Frontal cortex (tissue), 4 donors: ENCODE data around the gene SPRR2E. TPM values are rescaled to one million over a fixed set of nuclear protein-coding genes. Genes with fewer than 3 reads are reported as not detected.
"Not testable (repeated sequence)": the region's sequence is repeated elsewhere in the genome, so short reads cannot be mapped to it uniquely, and the experiment has no call there.

Experiments used
- DNase-seq, 2 donors: peaks; one replicate each; pipeline ENCODE4 v3.0.0; 2012; ENCODE audit warnings: low spot score in 2 of 2
- FAIRE-seq: peaks from 2 replicates; lab custom pipeline; 2012; peaks lifted over from hg19 to GRCh38; lab: Jason Lieb, UNC
- total RNA-seq: library from RNA; depleted of rRNA; stranded (reverse); fragments of >200 nt; gene quantifications from one replicate; pipeline ENCODE4 v1.2.3, GENCODE V29; 2014
- donor health status: control.
- donor health status: control.
- donor health status: control.

Gene SPRR2E
- not detected for total RNA-seq

DNA sequence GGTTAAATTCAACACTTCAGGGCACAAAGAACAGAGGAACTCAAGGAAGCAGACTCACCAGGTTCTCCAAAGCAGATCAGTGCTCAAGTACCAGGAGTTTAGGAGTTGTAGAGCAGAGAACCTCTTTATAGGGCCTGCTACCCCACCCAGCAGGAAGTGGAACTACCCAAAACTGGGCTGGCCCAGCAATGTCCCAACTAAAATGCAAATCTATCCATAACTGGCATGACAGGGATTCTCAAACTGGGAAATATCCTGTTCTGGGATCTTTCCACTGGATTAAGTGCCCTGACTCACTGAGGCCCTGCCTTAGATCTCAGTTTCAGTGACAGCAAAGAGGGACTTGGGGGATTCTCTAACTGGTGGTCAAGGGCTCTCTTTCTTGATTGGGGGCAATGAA is at the start of gene SPRR2E:
SPRR2E (minus strand) TSS at position 101 of the 400 bp plus-strand sequence. CDS start 775 bp downstream, outside the sequence.
- no peak for FAIRE-seq
- DNase-seq, result no peak

DNA sequence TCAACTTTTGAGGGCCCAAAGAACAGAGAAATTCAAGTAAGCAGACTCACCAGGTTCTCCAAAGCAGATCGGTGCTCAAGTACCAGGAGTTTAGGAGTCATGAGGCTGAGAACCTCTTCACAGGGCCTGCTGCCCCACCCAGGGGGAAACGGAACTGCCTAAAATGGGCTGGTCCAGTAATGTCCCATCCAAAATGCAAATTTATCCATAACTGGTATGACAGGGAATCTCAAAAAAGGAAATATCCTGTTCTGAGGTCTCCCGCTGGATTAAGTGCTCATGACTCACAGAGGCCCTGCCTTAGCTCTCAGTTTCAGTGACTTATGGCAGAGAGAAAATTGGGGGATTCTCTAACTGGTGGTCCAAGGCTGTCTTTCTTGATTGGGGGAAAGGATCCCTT is 47.1 kb upstream of the SPRR2E start:
- DNase-seq (no peak), FAIRE-seq (no peak)

DNA sequence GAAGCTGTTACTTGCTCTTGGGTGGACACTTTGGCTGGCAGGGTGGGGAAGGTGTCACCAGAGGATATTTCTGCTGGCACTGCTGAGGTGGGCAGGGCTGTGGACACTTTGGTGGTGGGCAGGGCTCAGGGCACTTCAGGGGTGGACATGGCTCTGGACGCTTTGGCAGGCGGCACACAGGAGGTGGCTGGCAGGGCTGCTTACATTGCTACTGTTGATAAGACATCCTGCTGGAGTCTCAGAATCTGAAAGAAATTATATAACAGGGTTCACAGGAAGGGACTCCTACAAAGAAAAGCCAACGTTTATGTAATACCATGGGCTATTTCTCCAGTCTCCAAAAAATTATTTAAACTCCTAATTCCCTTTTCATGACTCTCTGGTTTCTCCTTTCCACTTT is 46.2 kb upstream of the SPRR2E start:
- FAIRE-seq (no peak), DNase-seq (no peak)

- DNase-seq (no peak), FAIRE-seq (no peak)
Measured at GRCh38 chr1:153133743-153134142, 39.4 kb upstream of the SPRR2E start.

DNA sequence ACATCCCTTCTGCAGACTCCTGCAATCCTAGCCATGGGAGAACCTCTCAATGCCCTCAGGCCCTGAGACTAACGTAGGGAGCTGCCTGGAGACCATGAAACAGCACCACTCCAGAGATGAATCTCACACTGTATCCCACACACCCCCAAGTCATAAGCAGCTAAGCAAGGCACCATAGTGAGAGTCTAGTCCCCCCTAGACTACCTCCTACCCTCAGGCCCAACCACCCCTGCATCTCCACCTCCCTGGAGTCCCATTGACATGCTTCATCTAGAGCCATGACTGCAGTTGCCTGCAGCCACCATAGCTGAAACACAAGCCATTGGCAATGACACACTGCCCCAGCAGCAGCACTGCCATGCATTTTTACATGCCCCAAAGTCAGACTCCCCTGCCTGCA is 38.9 kb upstream of the SPRR2E start:
- no peak for FAIRE-seq
- DNase-seq, result no peak

- not testable (repeated sequence) for FAIRE-seq, DNase-seq
Measured at GRCh38 chr1:153128688-153129087, 34.4 kb upstream of the SPRR2E start.

GRCh38 chr1:153127296-153127695 is 33.0 kb upstream of the SPRR2E start:
- FAIRE-seq (no peak), DNase-seq (no peak)

- DNase-seq, result no peak
- FAIRE-seq, result no peak
Measured at GRCh38 chr1:153125536-153125935, 31.2 kb upstream of the SPRR2E start.

DNA sequence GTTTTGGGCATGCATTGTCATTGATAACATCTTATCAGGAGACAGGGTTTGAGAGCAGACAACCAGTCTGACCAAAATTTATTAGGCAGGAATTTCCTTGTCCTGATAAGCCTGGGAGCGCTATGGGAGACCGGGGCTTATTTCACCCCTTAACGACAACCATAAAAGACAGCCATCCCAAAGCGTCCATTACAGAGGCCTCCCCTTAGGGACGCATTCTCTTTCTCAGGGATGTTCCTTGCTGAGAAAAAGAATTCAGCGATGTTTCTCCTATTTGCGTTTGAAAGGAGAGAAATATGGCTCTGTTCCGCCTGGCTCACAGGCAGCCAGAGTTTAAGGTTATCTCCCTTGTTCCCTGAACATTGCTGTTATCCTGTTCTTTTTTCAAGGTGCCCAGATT is 29.5 kb upstream of the SPRR2E start:
- FAIRE-seq, DNase-seq: not testable (repeated sequence)

GRCh38 chr1:153122831-153123421 is 28.6 kb upstream of the SPRR2E start:
- no peak for DNase-seq
- FAIRE-seq, result no peak

- no peak for FAIRE-seq
- DNase-seq, result no peak
Measured at GRCh38 chr1:153120945-153121344, 26.6 kb upstream of the SPRR2E start.

- DNase-seq (no peak), FAIRE-seq (no peak)
Measured at GRCh38 chr1:153119491-153119971, 25.2 kb upstream of the SPRR2E start.

DNA sequence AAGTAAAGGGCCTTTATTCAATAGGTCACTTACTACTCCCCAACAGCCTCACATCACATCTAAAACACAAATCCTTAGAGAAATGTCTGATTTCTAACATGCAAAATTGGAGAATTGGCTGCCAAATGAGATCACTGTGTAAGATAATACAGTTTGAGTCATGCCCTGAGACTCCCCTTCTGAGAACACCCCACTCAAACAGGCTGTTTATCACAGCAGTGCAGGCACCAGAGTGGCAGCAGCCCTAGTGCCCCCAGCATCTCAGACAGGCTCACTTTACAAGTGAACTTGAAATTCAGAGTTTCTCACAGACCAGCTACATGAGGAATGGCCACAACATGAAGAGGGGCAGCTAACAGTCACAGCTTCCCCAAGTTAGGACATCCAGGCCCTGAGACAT is 20.9 kb upstream of the SPRR2E start:
- DNase-seq, FAIRE-seq: not testable (repeated sequence)

- FAIRE-seq, result no peak
- no peak for DNase-seq
Measured at GRCh38 chr1:153113416-153113815, 19.1 kb upstream of the SPRR2E start, which contains the start of gene SPRR2F. TSS of gene SPRR2F (minus strand) at chr1:153113516. CDS start at chr1:153112733, 783 bp downstream.

DNA sequence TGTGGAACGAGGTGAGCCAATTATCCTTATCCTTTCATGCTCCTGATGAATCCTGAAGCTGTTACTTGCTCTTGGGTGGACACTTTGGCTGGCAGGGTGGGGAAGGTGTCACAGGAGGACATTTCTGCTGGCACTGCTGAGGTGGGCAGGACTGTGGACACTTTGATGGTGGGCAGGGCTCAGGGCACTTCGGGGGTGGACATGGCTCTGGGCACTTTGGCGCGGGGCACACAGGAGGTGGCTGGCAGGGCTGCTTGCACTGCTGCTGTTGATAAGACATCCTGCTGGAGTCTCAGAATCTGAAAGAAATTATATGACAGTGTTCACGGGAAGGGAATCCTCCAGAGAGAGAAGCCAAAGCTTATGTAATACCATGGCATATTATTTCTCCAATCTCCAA is 18.1 kb upstream of the SPRR2E start:
- DNase-seq, FAIRE-seq: not testable (repeated sequence)

- no peak for DNase-seq
- no peak for FAIRE-seq
Measured at GRCh38 chr1:153100245-153100644, 5.9 kb upstream of the SPRR2E start.

DNA sequence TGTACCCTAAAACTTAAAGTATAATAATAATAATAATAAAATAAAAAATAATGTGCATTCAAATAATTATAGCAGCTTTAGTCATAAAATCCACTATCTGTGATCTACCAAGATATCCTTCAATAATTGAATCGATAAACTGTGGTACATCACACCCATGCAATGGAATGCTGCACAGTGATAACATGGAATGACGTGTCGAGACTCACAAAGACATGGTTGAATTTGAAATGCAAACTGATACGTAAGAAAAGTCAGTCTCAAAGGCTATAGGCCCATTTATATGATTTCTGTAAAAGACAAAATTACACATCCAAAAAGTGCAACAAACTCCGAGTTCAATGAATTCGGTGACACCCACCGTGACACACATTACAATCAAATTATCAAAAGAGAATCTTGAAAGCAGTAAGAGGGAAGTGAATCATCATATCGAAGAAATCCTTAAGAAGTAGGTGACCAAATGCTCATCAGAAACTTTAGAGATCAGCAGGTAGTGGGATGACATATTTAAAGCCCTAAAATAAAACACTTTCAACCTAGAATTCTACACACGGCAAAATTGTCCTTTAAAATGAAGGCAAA is 5.2 kb upstream of the SPRR2E start:
- DNase-seq (no peak), FAIRE-seq (no peak)

DNA sequence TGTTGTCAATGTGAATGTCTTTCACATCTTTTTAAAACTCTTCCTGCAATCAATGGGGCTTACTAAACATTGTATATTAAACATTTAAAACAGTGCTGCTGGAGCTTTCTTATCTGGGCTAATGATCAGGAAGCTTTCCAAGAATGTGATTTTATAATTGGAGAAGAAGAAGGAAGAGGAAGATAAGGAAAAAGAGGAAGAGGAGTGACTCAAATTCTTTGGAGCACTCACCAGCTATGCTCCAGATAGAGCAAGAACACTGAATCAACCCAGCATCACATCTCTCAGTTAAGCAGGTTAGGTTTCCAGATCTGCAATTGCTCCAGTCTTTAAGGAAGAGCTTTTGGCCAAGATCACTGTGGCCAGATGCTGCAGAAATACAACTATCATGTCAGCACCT is 1.4 kb upstream of the SPRR2E start:
- FAIRE-seq (no peak), DNase-seq (no peak)

DNA sequence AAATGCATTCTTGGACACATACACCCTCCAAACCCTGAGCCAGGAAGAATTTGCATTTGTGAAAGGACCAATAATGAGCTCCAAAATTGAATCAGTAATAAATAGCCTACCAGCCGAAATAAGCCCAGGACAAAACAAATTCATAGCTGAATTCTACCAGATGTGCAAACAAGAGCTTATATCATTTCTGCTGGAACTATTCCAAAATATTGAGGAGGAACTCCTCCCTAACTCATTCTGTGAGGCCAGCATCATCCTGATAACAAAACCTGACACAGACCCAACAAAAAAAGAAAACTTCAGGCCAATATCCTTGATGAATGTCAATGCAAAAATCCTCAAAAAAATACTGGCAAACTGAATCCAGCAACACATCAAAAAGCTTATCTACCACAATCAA is 6.7 kb downstream of the SPRR2E start:
- DNase-seq (no peak), FAIRE-seq (no peak)

DNA sequence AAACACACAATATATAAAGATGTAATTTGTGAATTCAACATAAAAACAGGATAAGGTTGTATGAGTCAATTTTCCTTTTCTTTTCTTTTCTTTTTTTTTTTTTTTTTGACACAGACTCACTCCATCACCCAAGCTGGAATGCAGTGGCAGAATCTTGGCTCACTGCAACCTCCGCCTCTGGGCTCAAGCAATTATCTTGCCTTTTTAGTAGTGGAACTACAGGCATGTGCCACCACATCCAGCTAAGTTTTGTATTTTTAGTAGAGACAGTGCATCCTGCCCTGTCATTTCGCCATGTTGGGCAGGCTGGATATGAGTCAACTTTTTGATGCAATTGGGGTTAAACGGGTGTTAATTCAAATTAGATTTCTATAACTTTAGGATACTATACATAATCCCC is 12.6 kb downstream of the SPRR2E start:
- FAIRE-seq (no peak), DNase-seq (no peak)

DNA sequence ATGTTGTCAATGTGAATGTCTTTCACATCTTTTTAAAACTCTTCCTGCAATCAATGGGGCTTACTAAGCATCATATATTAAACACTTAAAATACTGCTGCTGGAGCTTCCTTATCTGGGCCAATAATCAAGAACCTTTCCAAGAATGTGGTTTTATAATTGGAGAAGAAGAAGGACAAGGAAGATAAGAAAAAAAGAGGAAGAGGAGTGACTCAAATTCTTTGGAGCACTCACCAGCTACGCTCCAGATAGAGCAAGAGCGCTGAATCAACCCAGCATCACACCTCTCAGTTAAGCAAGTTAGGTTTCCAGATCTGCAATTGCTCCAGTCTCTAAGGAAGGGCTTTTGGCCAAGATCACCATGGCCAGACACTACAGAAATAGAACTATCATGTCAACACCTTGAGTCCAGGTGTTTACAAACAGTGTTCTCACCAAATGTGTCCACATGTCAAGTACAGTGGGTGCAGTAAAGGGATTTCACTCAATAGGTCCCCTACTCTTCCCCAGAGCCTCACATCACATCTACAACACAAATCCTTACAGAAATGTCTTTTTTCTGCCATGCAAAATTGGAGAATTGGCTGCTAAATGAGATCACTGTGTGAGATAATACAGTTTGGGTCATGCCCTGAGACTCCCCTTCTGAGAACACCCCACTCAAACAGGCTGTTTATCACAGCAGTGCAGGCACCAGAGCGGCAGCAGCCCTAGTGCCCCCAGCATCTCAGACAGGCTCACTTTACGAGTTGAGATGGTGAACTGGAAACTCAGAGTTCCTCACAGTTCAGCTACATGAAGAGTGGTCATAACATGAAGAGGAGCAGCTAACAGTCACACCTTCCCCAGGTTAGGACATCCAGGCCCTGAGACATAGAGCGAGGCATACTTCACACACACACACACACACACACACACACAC is 21.3 kb downstream of the SPRR2E start:
- DNase-seq (no peak), FAIRE-seq (no peak)
